ENCODE results near the gene LYZL4.

LYZL4 gene

GRCh38 chr3:42425736-42426407, 15.5 kb upstream of the LYZL4 start:
- DNase-seq (ENCODE audit: low spot score) = no peak

- no peak for DNase-seq (ENCODE audit: low spot score)
Observed at GRCh38 chr3:42424911-42425310, 14.5 kb upstream of the LYZL4 start.

GRCh38 chr3:42421818-42422796, 11.7 kb upstream of the LYZL4 start:
- no peak for DNase-seq (ENCODE audit: low spot score)

DNA sequence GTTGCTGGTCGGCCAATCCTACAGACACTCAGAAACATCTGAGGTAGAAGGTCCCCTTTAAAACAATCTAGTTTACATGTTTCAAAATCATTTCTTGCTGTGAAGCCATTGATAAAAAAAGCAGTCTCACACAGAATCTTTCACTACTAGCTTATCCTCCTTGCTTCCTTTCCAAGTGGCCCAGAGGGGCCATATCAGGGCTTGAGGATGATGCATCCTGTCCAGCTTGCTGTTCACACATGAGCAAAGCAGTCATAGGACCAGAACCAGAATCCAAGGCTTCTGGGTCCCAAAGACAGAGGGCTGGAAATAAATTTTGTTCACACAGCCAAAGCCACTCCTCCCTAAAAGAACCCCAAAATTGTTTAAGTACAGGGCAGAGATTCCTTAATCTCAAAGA, 9.2 kb upstream of the LYZL4 start:
- DNase-seq (ENCODE audit: low spot score) = no peak

DNA sequence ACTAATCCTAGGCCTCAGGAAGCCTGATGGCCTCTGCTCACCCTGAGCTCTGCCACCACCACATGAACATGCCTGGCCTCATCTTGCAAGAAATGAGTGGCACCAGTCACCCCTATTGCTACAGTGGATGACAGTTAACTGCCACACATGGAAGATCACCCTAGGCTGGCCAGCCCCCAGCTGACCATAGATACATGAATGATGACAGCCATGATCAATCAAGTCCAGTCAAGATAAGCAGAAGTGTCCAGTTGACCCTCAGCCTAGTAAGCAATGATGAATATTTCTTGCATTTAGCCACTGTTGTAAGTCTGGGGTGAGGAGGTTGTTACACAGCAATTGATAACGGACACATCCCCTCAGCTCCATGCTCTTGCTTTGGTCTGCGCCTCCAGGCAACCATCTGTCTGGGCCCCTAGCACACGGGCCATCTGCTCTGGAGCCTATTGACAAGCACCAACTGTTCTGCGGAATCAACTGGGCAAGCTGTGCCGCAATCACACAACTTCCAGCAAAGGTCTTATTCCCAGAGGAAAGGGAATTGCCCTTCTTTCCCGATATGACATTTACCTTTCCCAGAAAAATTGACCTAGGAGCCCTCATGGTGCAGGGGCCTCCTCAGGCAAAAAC, 2.2 kb upstream of the LYZL4 start:
- DNase-seq (ENCODE audit: low spot score) = no peak

DNA sequence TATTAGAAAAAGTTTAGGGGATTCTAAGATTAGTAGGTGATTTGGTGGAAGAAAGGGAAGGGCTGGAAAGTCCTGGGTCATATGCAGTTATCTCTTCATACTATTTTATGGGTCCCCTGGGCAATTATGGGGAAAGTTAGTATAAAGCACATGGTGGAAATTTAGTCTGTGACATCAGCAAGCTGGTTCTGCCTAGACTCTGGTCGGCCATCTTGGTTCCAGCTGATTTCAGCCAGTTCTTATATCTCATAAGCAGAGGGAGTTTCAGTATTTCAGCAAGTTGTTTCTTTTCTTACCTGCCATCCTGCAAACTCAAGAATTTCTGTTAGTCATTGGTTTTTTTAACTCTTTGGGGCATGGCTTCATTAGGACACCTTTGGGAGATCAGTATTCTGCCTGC, 1.0 kb upstream of the LYZL4 start:
- DNase-seq (ENCODE audit: low spot score) = no peak

DNA sequence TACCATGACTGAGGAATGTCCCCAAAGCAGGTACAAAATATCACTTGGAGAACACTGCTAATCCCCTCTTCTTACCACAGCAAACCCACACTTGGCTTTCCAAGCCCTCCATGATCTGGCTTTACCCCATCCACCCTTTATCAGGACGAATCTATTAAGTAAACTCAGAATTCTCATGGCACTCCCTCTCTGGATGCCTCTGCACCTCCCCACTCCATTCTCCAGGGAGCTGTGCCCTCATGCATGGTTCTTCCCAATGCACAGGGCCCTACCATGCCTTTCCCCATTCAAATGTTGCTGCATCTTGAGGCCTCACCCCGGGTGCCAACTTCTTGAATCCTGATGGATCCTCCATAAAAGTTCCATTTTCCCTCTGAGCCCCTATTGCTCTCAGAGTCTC, 2.3 kb downstream of the LYZL4 start:
- DNase-seq (ENCODE audit: low spot score) = no peak

DNA sequence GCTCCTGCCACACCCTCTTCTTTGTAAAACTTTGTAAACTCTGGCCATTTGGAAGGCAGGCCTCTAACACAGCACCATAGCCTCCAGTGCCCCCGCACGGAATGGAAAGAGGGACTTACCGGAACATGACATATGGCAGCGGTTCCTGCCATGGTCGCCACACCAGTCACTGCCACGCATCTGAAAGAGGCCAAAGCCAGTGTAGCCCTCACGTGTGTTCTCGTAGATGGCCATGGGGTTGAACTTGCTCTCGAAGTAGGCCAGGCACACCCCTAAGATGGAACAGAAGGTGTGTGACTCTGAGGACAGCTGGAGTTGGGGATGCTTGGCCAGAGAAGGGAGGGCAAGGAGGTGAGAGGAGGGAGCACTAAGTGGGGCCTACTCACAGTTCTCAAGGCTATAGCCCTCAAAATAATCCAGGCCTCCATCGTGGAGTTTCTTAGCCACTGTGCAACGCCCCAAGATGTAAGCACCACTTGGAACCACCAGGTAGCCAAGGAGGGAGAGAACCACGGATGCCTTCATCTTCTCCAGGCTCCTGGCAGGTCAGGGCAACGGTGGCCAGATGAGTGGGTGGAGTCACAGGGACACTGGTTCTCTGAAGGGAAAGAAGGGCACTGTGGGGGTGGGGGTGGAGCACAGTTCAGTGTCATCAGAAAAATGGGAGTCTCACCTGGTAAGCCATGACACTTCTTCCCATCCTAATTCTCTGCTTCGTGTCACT, 3.5 kb downstream of the LYZL4 start:
- DNase-seq (ENCODE audit: low spot score) = no peak

DNA sequence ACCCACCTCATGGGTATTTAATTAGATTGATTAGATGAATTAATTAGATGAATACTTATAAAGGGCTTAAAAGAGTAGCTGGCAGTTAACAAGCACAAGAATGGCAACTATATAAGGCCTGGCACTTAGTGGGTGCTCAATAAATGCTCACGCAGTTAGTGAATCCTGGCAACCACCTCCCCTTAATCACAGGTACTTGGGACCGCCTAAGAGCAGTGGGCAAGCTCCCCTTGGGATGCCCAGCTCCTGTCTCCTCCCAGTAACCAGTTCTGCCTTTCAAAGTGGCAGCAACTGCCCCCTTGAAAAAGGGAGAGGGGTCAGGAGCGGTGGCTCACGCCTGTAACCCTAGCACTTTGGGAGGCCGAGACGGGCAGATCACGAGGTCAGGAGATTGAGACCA, 4.6 kb downstream of the LYZL4 start:
- DNase-seq (ENCODE audit: low spot score) = no peak

- DNase-seq (ENCODE audit: low spot score) = no peak
Observed at GRCh38 chr3:42403737-42404136, 6.7 kb downstream of the LYZL4 start.

DNA sequence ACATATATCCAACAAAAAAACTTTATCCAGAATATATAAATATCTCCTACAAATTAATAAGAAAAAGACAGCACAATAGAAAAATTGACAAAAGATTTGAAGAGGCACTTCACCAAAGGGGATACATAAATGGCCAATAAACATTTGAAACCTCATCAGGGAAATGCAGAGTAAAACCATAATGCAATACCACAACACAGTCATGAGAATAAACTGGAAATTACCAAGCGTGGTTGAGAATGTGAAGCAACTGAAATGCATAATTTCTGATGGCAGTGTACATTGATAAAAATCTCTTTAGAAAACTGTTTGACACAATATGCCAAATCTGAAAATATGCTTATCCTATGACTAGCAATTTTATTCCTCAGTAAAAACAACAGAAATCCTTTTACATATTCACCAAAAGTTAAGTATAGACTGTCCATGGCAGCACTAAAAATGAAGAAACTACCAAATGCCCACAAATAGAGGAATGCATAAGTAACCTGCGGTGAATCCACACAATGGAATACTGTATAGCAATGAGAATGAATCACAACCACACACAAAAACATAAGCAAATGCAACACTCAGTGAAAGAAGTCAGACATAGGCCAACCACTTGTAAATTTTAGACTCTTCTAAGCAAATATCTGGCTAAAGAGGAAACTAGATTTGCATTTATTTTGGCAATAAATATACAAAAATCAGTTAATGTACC, 7.9 kb downstream of the LYZL4 start:
- no peak for DNase-seq (ENCODE audit: low spot score)

- DNase-seq (ENCODE audit: low spot score) = no peak
Observed at GRCh38 chr3:42398080-42398479, 12.3 kb downstream of the LYZL4 start.

GRCh38 chr3:42397644-42398043, 12.8 kb downstream of the LYZL4 start:
- DNase-seq (ENCODE audit: low spot score) = no peak

GRCh38 chr3:42394579-42395288, 15.7 kb downstream of the LYZL4 start:
- no peak for DNase-seq (ENCODE audit: low spot score)

GRCh38 chr3:42387802-42388651, 22.4 kb downstream of the LYZL4 start:
- no peak for DNase-seq (ENCODE audit: low spot score)

GRCh38 chr3:42381551-42382082, 28.8 kb downstream of the LYZL4 start:
- DNase-seq (ENCODE audit: low spot score) = no peak

DNA sequence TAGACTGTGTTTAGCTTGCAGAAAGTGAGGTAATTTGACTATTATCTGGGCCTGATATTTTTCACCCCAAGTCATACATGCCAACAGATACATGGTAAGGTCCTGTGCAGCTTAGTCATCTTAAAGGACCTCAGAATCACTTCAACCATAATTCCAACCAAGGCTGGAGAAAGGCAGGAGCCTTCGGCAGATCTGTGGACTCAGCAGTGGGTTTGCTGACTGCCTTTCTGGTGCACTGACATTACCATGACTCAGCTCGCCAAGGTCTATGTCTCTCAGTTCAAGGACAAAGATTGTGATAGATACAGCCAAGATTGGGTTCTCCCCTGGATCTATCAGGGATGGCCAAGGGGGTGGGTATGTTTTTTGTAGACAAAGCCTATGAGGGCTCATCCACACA, 32.7 kb downstream of the LYZL4 start:
- no peak for DNase-seq (ENCODE audit: low spot score)

- DNase-seq (ENCODE audit: low spot score) = peak; percentile 59
Observed at GRCh38 chr3:42376344-42376798, 34.0 kb downstream of the LYZL4 start.

GRCh38 chr3:42375121-42375800, 35.1 kb downstream of the LYZL4 start:
- no peak for DNase-seq (ENCODE audit: low spot score)
